22Rv1 (cell line): Measurements from ENCODE around the gene ABTB2.

Experiments used
- H3K27ac ChIP-seq: fragments of 450-650 bp; 2 replicates; pipeline ENCODE4 v1.5.1; 2017
- CTCF ChIP-seq: fragments of 450-650 bp; IDR thresholded peaks from 2 replicates; pipeline ENCODE4 v1.5.1; 2017; ENCODE audit warnings: mild to moderate bottlenecking
- ZFX ChIP-seq: fragments of 450-650 bp; IDR thresholded peaks from 2 replicates; pipeline ENCODE4 v1.6.1; 2017; ENCODE audit warnings: antibody characterized with exemption, borderline replicate concordance

Gene ABTB2

GRCh38 chr11:34206407-34207300, 151.2 kb downstream of the ABTB2 start:
- TF ChIP-seq CTCF, result no peak
- TF ChIP-seq ZFX, result no peak
- H3K27ac ChIP-seq, result no peak overlapping the region

DNA sequence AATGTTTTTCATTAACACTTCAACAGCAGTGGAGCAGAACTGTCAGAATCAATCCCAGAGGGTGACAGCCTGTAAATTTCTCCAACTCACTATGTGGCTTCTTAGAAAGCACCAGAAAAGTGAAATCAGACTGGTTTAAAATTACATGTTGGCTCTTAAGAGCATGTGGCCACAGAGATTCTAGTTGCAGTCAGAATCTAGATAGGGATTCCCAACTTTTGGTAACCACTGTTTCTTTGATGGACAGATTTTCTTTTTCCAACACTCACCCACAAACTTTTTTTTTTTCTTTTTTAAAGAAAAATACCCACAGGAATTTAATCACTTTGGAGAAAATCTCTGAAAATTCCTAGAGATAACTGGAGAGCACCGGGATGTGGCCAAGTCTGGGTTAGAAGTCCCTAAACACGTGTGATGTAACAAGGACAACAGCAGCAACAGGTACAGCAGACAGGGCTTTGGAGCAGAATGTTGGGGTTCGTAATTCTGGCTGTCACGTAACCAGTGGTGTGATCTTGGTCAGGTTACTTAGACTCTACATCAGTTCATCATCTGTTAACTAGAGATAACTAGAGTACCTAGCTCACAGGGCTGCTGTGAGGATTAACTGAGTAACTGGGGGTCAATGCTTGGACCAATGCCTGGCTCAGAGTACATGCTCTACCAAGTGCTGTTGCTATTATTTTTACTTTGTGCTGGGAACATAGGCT, 152.3 kb downstream of the ABTB2 start:
- no peak overlapping the region for H3K27ac ChIP-seq

DNA sequence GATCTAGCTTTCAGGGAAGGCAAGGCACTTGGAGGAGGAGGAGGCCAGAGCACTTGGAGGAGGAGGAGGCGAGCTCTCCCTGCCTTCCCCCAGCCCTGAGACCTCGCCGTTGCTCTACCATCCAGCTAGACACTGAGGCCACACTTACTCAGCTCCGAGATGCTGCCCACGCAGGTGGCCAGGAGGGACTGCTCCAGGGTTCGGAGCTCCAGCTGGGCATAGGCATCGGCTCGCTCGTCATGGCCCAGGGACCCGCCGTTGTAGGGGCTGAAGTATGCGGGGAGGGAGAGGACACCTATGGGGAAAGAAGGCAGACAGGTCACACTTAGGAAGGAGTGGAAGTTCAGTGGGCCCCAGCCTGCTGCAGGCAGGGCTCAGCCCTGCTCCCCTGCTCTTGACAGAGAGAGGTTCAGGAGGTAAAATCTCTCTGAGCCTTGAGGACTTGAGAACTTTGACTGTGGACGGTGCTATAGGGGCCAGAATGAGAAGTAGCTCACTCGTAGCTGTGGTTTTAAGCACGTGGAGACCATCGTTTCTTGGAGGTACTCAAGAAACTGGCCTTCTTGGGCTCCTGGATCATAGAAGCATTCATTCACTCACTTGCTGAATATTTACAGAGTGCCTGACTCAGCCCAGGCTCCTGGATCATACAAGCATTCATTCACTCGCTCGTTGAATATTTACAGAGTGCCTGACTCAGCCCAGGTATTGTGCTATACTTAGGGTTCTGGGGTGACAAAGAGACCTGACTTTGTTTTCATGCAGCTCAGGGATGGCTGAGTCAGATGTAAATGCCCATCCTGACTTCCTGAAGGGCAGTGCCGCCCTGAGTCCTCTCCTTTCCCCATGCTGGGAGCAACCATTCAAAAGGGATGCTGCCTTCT, 153.2 kb downstream of the ABTB2 start:
- no peak overlapping the region for H3K27ac ChIP-seq
- TF ChIP-seq CTCF, result no peak
- TF ChIP-seq ZFX, result no peak

More for the DNA sequence above, 152.3 kb downstream of the ABTB2 start:
- TF ChIP-seq CTCF, result no peak
- no peak for TF ChIP-seq ZFX

GRCh38 chr11:34203377-34203871, 154.4 kb downstream of the ABTB2 start:
- no peak overlapping the region for H3K27ac ChIP-seq
- TF ChIP-seq ZFX (no peak), CTCF (no peak)

DNA sequence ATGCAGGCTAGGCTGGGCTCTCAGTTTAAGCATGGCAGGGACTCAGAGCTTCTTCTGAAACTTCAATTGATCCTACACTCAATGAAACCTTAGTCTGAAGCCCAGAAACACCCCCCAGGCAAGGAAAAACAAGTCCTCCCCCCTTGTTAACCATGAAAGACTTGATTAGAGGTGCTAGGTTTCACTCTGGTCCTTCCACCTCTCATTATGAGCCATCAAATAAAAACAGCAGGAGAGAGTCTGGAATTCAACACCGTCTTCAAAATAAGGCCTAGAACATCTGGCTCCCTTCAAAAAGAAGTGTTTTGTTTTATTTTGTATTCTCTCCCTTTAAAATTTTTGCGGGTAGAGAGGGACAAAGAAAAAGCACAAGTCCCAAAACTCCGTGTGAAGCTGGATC, 156.7 kb downstream of the ABTB2 start:
- TF ChIP-seq ZFX (no peak), CTCF (no peak)
- no peak overlapping the region for H3K27ac ChIP-seq

- TF ChIP-seq ZFX, result no peak
- no peak for TF ChIP-seq CTCF
- no peak overlapping the region for H3K27ac ChIP-seq
Measured at GRCh38 chr11:34199525-34199924, 158.3 kb downstream of the ABTB2 start.
